Gastrocnemius medialis (tissue), 4 donors: ENCODE results near the gene ANAPC16.

ENCODE experiments used
- POLR2A ChIP-seq, 2 donors: fragments of 450-650 bp; IDR thresholded peaks; one replicate each; pipeline ENCODE4 v1.6.1; 2017; ENCODE audit warnings: antibody characterized with exemption in 2 of 2, mild to moderate bottlenecking in 2 of 2, moderate library complexity in 2 of 2
- TF ChIP-seq, protein P1 (sequence below), 5 experiments: fragments of 450-650 bp in 3 of 5; fragments of 200-600 bp in 2 of 5; sonication (generic) in 2 of 5; IDR thresholded peaks in 4 of 5; conservative IDR thresholded peaks in 1 of 5; 1 replicate in 4 of 5; 2 replicates in 1 of 5; pipeline ENCODE4 v1.5.1; 2016 to 2019; ENCODE audit warnings: antibody characterized with exemption in 5 of 5, mild to moderate bottlenecking in 3 of 5, moderate library complexity in 3 of 5

DNA sequence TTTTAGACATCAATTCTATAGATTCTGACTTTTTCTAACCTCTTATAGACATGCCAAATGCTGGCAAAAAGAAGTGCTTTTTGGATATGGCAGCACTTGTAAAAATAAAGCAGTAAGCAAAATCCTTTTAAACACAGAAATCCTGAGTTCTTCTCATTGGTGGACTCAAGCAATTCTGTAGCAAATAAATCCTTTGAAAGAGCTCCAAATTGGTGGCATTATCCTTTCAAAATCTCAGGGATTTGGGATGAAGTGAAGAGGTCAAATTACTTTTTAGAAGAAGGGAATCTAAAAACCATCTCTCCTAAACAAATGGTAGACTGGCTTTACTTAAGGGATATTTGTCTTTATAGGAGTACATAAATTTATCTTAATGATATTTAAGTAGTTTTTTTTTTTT is 17.8 kb downstream of the ANAPC16 start:
- TF ChIP-seq, protein P1, sequence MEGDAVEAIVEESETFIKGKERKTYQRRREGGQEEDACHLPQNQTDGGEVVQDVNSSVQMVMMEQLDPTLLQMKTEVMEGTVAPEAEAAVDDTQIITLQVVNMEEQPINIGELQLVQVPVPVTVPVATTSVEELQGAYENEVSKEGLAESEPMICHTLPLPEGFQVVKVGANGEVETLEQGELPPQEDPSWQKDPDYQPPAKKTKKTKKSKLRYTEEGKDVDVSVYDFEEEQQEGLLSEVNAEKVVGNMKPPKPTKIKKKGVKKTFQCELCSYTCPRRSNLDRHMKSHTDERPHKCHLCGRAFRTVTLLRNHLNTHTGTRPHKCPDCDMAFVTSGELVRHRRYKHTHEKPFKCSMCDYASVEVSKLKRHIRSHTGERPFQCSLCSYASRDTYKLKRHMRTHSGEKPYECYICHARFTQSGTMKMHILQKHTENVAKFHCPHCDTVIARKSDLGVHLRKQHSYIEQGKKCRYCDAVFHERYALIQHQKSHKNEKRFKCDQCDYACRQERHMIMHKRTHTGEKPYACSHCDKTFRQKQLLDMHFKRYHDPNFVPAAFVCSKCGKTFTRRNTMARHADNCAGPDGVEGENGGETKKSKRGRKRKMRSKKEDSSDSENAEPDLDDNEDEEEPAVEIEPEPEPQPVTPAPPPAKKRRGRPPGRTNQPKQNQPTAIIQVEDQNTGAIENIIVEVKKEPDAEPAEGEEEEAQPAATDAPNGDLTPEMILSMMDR (IDR thresholded peaks at IDR 0.05 in 4 of 5, conservative IDR thresholded peaks at IDR 0.05 in 1 of 5) = no peak
- no peak for TF ChIP-seq POLR2A (IDR thresholded peaks at IDR 0.05)
